GM21360 (cell line): ENCODE data around the gene SLC43A1.

ENCODE experiments used
- ATAC-seq: cut with Tn5 transposase; IDR thresholded peaks from one replicate; pipeline ENCODE4 v1.9.1; 2021; ENCODE audit warnings: mild to moderate bottlenecking, moderate library complexity; ENCODE audit not compliant: unreplicated experiment

SLC43A1 gene

DNA sequence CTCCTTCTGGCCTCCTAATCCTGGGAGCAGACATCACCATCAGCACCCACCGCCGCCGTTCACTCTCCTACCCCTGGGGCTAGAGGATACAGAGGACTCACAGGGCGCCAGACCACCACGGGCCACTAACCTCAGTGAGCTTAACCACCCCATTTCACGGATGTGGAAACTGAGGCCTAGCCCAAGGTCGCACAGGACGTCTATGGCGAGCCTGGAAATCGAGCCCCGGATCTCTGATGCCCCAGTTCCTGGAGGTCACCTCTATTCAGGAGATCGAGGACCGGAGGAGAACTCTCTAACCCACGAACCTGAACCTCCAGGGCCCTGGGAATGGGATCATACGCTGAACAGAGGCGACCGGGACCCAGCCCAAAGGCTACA, 14.7 kb upstream of the SLC43A1 start:
- no peak for ATAC-seq

- no peak for ATAC-seq
These were observed 13.5 kb upstream of the SLC43A1 start for GRCh38 chr11:57529012-57529411.

DNA sequence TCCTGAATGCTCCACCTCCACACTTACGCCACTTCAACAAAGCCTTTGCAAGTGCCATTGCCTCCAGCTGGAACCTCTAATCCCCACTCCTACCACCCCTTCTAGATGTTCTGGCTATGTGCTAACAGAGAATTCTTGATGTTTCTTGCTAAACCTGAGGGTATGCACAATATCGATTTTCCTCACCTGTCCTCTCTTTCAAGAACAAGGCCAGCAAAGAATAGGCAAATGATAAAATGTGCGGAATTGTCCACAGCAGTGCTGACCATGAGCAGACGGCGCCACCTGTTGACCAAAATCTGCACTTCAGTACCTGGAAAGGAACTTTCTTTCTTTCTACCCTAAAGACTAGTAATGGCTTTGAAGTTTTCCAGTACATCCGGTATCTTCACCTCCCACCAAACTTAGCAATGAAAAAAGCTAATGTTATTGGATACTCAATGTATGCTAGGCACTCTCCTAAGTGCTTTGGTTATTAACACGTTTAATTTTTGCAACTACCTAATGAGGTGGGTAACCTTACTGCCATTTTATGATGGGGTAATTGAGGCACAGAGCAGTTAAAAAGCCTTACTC, 11.6 kb upstream of the SLC43A1 start:
- ATAC-seq: no peak

DNA sequence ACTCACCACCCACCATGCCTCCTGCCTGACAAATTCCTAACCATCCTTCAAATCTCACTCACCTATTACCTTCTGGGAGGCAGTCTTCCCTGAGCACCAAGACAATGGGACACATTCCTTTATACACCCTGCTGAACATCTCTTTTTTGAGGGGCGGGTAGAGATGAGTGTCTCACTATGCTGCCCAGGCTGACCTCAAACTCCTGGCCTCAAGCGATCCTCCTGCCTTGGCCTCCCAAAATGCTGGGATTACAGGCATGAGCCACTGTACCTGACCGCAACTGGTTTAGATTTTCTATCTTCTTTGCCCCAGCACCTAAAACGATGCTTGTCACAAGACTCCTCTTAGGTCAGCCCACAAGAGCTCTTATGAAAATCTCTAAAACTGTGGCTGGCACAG, 7.9 kb upstream of the SLC43A1 start:
- no peak for ATAC-seq

GRCh38 chr11:57521116-57521515, 5.6 kb upstream of the SLC43A1 start:
- no peak for ATAC-seq

- ATAC-seq: no peak
These were observed 550 bp upstream of the SLC43A1 start for GRCh38 chr11:57516061-57516443.

GRCh38 chr11:57514538-57515331, 767 bp downstream of the SLC43A1 start:
- ATAC-seq: peak; percentile 31

DNA sequence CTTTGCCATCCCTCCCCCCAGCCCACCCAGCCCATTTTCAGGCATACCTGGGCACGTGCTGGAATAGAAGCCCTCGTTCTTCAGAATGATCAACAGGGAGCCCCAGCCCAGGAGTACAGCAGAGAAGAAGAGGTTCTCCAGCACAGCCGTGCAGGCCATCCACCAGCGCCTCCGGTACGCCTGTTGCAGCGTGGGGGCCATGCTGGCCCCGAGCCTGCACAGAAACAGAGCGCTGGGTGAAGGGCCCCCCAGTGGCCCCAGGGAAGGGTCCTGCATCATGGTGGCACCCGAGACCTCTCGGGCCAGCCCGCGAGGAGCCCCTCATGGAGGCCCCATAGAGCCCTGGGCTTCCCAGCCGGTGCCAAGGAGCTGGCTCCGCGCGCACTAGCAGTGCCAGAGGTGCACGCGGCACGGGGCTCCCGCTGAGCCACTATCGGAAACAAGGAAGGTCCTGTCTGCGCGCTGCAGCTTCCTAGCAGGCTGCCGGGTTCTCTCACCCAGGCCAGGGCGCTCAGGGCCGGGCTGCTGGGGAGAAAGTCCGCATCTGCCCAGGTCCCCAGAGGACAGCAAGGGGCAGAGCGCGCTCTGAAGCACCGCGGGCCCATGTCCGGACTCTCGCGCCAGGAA, 1.5 kb downstream of the SLC43A1 start:
- peak; percentile 35 for ATAC-seq

GRCh38 chr11:57513452-57513795, 2.1 kb downstream of the SLC43A1 start:
- ATAC-seq: no peak

GRCh38 chr11:57512646-57513451, 2.7 kb downstream of the SLC43A1 start:
- ATAC-seq: no peak

DNA sequence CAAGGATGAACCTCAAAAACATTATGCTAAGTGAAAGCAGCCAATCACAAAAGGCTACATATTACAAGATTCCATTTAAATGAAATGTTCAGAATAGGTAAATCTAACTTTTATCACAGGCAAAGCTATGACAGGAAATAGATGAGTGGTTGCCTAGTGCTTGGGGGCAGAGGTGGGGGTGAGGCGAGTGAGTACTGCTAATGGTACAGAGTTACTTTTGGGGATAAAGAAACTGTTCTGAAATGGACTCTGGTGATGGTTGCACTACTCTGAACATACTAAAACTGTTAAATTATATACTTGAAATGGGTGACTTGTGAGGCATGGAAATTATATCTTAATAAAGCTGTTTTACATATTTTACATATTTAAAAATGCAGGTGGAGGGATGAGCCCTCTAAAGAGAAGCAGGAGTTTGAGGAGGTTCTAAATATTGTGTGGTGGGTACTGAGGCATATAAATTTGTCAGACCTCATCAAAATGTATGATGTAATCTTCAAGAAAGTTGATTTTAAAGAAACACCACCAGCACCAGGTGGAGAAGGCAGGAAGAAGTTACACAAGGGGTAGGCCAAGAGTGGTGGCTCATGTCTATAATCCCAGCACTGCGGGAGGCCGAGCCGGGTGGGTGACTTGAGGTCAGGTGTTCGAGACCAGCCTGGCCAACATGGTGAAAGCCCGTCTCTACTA, 3.6 kb downstream of the SLC43A1 start:
- ATAC-seq: no peak

- ATAC-seq: no peak
These were observed 6.9 kb downstream of the SLC43A1 start for GRCh38 chr11:57508341-57509170.

GRCh38 chr11:57506522-57506921, 9.0 kb downstream of the SLC43A1 start:
- no peak for ATAC-seq

DNA sequence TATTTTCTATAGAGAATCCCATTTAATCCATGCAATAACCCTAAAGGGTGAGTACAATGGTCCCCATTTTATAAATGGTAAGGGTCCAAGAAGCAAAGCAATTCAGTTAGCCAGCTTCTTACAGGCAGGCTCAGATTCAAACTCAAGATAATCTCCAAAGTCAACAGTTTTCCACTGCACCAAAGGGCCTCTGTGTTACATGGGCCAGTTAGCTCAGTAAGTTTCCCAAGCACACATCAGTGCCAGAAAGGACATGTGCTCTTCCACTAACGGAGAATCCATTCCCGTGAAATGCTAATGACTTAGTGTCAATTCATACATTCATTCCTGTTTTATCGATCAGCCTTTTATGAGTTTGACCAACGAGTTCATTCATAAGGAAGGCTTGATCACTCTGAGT, 11.0 kb downstream of the SLC43A1 start:
- no peak for ATAC-seq

DNA sequence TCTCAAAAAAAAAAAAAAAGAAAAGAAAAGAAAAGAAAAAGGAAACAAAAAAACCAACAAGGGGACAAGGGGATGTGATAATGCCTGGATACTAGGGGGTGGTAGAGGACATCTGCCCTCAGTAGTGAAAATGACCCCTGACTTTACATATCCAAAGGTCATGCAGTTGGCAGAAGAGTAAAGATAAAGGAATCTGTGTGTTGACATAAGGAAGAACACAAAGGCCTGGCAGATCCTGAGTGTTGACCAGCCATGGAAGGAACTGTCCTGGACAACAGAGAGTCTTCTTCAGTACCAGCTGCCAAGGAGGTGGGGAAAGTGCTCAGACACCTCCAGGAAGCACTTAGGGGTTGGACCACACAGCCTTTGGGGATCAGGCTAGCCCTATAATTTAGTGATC, 12.6 kb downstream of the SLC43A1 start:
- ATAC-seq: no peak

DNA sequence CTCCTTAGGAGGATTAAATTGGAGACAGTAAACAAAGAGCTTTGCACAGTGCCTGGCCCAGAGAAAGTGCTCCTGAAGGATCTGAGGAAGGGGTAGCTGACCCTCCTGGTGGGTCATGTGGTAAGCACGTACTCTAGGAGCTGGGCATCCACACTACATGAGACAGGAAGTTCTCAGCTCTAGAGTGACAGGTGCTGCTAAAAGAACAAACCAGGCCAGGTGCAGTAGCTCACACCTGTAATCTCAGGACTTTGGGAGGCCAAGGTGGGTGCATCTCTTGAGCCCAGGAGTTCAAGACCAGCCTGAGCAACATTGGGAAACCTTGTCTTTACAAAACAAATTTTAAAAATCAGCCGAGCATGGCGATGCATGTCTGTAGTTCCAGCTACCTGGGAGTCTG, 13.1 kb downstream of the SLC43A1 start:
- ATAC-seq: no peak

GRCh38 chr11:57501953-57502352, 13.5 kb downstream of the SLC43A1 start:
- ATAC-seq: no peak

GRCh38 chr11:57500926-57501325, 14.6 kb downstream of the SLC43A1 start:
- no peak for ATAC-seq

DNA sequence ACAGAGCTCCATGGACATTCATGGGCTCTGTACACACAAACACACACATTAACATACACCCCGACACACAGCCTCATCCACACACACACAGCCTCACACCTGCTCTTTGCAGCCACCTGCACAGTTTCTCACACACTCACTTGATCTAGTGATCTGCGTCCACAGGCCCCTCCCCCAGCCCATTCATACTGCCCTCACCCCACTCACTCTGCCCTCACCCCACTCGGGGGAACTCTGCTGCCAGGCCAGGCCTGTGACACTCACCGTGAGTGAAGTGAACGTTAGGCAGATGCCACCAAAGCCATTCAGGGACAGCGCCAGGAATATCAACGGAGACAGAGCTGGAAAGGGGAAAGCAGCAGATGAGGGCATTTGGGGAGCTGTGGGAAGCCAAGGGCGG, 15.0 kb downstream of the SLC43A1 start:
- ATAC-seq: no peak

DNA sequence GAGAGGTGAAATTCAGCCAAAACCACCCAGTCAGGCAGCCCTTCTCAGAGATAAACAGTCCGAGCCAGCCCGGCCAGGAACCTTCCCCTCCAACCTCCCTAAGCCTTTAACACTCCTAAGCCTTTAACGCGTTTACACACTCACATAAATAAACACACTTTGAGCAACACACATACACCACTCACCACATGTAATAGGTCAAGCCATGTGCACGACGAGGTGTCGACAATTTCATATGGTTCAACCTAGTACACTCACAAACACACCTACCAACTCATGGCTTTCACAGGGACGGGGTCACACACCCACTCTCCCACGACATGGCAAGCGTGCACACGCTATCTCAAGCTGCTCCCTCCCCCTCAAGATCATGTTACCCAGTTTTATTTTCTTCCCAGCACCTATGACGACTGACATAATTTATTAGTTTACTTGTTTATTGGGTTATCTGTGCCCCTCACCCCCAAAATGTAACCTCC, 15.5 kb downstream of the SLC43A1 start:
- ATAC-seq: no peak
